NCI-H2107 treated with DMSO at 0.1 percent for 48 hours (cell line): Measurements from ENCODE around the gene ZNF146.
"Not testable (repeated sequence)": the region's sequence is repeated elsewhere in the genome, so short reads cannot be mapped to it uniquely, and the experiment has no call there.

ENCODE experiments used
- DNase-seq: peaks from one replicate; lab custom pipeline; 2025; ENCODE audit not compliant: unreplicated experiment; lab: John Stamatoyannopoulos, UW

ZNF146 gene

GRCh38 chr19:36269295-36269694 is 54.4 kb downstream of the ZNF146 start:
- not testable (repeated sequence) for DNase-seq
